Neural cell (in vitro differentiated cells): ENCODE measurements around the gene OGFR.

Experiments used
- MXI1 ChIP-seq: fragments of 450-650 bp; conservative IDR thresholded peaks from 2 replicates; pipeline ENCODE4 v1.6.1; 2014; ENCODE audit warnings: antibody characterized with exemption, mild to moderate bottlenecking; ENCODE audit not compliant: poor library complexity, severe bottlenecking
- RAD21 ChIP-seq: fragments of 450-650 bp; conservative IDR thresholded peaks from 2 replicates; pipeline ENCODE4 v1.6.1; 2014; ENCODE audit warnings: antibody characterized with exemption, mild to moderate bottlenecking, moderate library complexity
- TF ChIP-seq, protein P1 (sequence below): fragments of 450-650 bp; IDR thresholded peaks from 2 replicates; pipeline ENCODE4 v1.5.1; 2014; ENCODE audit warnings: antibody characterized with exemption, mild to moderate bottlenecking, moderate library complexity; ENCODE audit not compliant: poor library complexity, severe bottlenecking

DNA sequence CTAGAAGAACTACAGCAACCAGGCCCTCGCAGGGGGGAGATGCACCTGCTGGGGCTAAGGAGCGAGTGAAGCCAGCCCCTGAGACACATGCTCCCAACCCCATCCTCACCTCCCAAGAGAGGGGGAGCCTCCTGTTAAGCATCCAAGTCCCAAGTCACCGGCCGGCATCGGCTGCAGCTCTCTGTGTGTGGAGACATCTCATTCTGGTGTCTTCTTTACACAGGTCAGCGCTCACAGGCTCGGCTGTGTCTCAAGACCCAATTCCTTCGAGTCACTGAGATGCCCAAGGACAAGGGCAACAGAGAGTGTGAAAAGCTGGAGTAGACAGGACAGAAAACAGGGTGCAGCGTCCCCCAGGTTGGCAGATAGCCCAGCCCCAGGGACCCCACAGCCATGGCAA lies 29.4 kb upstream of the OGFR start:
- TF ChIP-seq, protein P1, sequence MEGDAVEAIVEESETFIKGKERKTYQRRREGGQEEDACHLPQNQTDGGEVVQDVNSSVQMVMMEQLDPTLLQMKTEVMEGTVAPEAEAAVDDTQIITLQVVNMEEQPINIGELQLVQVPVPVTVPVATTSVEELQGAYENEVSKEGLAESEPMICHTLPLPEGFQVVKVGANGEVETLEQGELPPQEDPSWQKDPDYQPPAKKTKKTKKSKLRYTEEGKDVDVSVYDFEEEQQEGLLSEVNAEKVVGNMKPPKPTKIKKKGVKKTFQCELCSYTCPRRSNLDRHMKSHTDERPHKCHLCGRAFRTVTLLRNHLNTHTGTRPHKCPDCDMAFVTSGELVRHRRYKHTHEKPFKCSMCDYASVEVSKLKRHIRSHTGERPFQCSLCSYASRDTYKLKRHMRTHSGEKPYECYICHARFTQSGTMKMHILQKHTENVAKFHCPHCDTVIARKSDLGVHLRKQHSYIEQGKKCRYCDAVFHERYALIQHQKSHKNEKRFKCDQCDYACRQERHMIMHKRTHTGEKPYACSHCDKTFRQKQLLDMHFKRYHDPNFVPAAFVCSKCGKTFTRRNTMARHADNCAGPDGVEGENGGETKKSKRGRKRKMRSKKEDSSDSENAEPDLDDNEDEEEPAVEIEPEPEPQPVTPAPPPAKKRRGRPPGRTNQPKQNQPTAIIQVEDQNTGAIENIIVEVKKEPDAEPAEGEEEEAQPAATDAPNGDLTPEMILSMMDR, result no peak
- TF ChIP-seq MXI1, result no peak
- TF ChIP-seq RAD21, result no peak
